Measurements from ENCODE around the gene PTPRJ.

DNA sequence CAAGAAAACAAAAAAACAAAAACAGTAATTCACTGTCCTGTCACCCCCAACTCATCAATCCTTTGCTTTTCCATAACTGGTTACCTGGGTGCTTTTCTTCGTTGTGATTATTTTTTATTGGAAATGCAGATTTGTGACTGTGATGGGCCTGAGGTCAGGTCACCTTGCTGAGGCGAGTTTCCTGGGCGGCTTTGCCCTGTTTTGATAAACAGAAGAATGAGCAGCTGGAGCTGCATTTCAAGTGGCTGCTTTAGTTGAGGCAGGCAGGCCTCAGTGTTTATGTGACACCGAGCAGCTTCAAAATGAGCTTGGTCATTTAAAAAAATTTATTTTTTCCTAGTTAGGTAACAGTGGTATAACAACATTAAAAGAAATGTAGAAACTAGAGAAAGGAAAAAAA, 22.2 kb downstream of the PTPRJ start:
- TF ChIP-seq, protein P1, sequence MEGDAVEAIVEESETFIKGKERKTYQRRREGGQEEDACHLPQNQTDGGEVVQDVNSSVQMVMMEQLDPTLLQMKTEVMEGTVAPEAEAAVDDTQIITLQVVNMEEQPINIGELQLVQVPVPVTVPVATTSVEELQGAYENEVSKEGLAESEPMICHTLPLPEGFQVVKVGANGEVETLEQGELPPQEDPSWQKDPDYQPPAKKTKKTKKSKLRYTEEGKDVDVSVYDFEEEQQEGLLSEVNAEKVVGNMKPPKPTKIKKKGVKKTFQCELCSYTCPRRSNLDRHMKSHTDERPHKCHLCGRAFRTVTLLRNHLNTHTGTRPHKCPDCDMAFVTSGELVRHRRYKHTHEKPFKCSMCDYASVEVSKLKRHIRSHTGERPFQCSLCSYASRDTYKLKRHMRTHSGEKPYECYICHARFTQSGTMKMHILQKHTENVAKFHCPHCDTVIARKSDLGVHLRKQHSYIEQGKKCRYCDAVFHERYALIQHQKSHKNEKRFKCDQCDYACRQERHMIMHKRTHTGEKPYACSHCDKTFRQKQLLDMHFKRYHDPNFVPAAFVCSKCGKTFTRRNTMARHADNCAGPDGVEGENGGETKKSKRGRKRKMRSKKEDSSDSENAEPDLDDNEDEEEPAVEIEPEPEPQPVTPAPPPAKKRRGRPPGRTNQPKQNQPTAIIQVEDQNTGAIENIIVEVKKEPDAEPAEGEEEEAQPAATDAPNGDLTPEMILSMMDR (optimal IDR thresholded peaks at IDR 0.05 in 1 of 3, IDR thresholded peaks at IDR 0.05 in 1 of 3, conservative IDR thresholded peaks at IDR 0.05 in 1 of 3; ENCODE audit: extremely low read depth in 1 of 3, insufficient read depth in 2 of 3, low read length in 3 of 3) = no peak
- TF ChIP-seq EZH2 (IDR thresholded peaks at IDR 0.05; ENCODE audit: low read length) = no peak
